HL-60/S4 treated with retinoic acid at 250 ng/mL for 4 days and 3 days (cell line): Measurements from ENCODE around the gene SENP3.

ENCODE experiments used
- in situ Hi-C: fragments of 300-500 bp; cut with MboI; formaldehyde crosslinking; loops from 2 replicates; pipeline ENCODE4 v1.7.0; 2022; ENCODE audit warnings: low sequenced_read_pairs

Gene SENP3

GRCh38 chr17:7555320-7555948 lies 6.3 kb upstream of the SENP3 start:
- in situ Hi-C loops, result no loop called here

- in situ Hi-C loops, result no loop called here
These were observed 5.1 kb upstream of the SENP3 start for GRCh38 chr17:7556627-7557026.

GRCh38 chr17:7557147-7557764 lies 4.5 kb upstream of the SENP3 start:
- in situ Hi-C loops, result no loop called here

GRCh38 chr17:7557775-7558543 lies 3.8 kb upstream of the SENP3 start:
- in situ Hi-C loops, result no loop called here

- in situ Hi-C loops, result no loop called here
These were observed 3.0 kb upstream of the SENP3 start, which contains the start of gene TNFSF13 for GRCh38 chr17:7558544-7559319. TNFSF13 (plus strand) TSS chr17:7558750; CDS start chr17:7559040, 290 bp downstream.

GRCh38 chr17:7559320-7560171 lies 2.2 kb upstream of the SENP3 start:
- in situ Hi-C loops, result no loop called here

GRCh38 chr17:7560172-7561027 lies 1.3 kb upstream of the SENP3 start:
- in situ Hi-C loops, result no loop called here

- in situ Hi-C loops, result no loop called here
These were observed 617 bp upstream of the SENP3 start for GRCh38 chr17:7561028-7561575.

GRCh38 chr17:7562208-7562605 lies 488 bp downstream of the SENP3 start:
- in situ Hi-C loops, result no loop called here

- in situ Hi-C loops, result no loop called here
These were observed 1.6 kb downstream of the SENP3 start for GRCh38 chr17:7563115-7563869.

- in situ Hi-C loops, result no loop called here
These were observed 7.9 kb downstream of the SENP3 start for GRCh38 chr17:7569571-7569970.

- in situ Hi-C loops, result no loop called here
These were observed 8.6 kb downstream of the SENP3 start for GRCh38 chr17:7570351-7570750.

GRCh38 chr17:7572338-7572587 lies 10.5 kb downstream of the SENP3 start:
- in situ Hi-C loops, result no loop called here

GRCh38 chr17:7572588-7573323 lies 11.0 kb downstream of the SENP3 start:
- in situ Hi-C loops, result no loop called here

- in situ Hi-C loops, result no loop called here
These were observed 11.8 kb downstream of the SENP3 start for GRCh38 chr17:7573324-7574080.

- in situ Hi-C loops, result no loop called here
These were observed 12.6 kb downstream of the SENP3 start for GRCh38 chr17:7574176-7574953.

GRCh38 chr17:7575481-7575883 lies 13.8 kb downstream of the SENP3 start:
- in situ Hi-C loops, result no loop called here
